CD8-positive, alpha-beta memory T cell (primary cell): Measurements from ENCODE around the gene LRP5. TPM values are rescaled to one million over a fixed set of nuclear protein-coding genes. Genes with fewer than 3 reads are reported as not detected.
A peak's percentile ranks its signal among the peaks of the same experiment; 100 is the strongest.
"Not testable (repeated sequence)": the region's sequence is repeated elsewhere in the genome, so short reads cannot be mapped to it uniquely, and the experiment has no call there.

Source experiments
- CTCF ChIA-PET: fragments of 350-600 bp; sonication (Branson Sonifier 250); formaldehyde crosslinking; loops from one replicate; lab custom pipeline; 2021; ENCODE audit warnings: antibody characterized with exemption; lab: Charles Lee
- POLR2A ChIA-PET: fragments of 350-600 bp; sonication (Branson Sonifier 250); formaldehyde crosslinking; loops from one replicate; lab custom pipeline; 2021; ENCODE audit warnings: antibody characterized with exemption; lab: Charles Lee
- DNase-seq, 5 donors: peaks; one replicate each; pipeline versions ENCODE4 v3.0.0 to v3.0.0-alpha.2; 2020 to 2022; ENCODE audit warnings: mixed read lengths in 1 of 5
- H3K27ac ChIP-seq: one replicate; pipeline ENCODE4 v1.7.0; 2013; ENCODE audit warnings: low read depth, mild to moderate bottlenecking, low read length, moderate library complexity
- H3K27me3 ChIP-seq: 2 replicates; pipeline ENCODE4 v1.7.0; 2013; ENCODE audit warnings: low read length, mild to moderate bottlenecking; ENCODE audit not compliant: insufficient read depth, poor library complexity, severe bottlenecking
- H3K36me3 ChIP-seq: 2 replicates; pipeline ENCODE4 v1.7.0; 2013; ENCODE audit warnings: mild to moderate bottlenecking, low read length, moderate library complexity; ENCODE audit not compliant: insufficient read depth
- H3K4me1 ChIP-seq: 2 replicates; pipeline ENCODE4 v1.7.0; 2013; ENCODE audit warnings: mild to moderate bottlenecking, low read length, moderate library complexity; ENCODE audit not compliant: insufficient read depth
- H3K4me3 ChIP-seq: 2 replicates; pipeline ENCODE4 v1.7.0; 2013; ENCODE audit warnings: mild to moderate bottlenecking, low read length
- H3K9me3 ChIP-seq: 2 replicates; pipeline ENCODE4 v1.7.0; 2013; ENCODE audit warnings: mild to moderate bottlenecking, low read length
- H3K27ac Mint-ChIP-seq, 8 donors: one replicate each; pipeline ENCODE4 v1.8.0; 2020 to 2021; ENCODE audit warnings: mixed read lengths in 8 of 8, mild to moderate bottlenecking in 6 of 8, inconsistent platforms in 3 of 8, moderate library complexity in 3 of 8
- H3K27me3 Mint-ChIP-seq, 2 donors: one replicate each; pipeline ENCODE4 v1.8.0; 2020 to 2021; ENCODE audit warnings: mixed read lengths in 2 of 2, mild to moderate bottlenecking in 1 of 2, moderate library complexity in 1 of 2
- H3K36me3 Mint-ChIP-seq, 3 donors: one replicate each; pipeline ENCODE4 v1.8.0; 2020 to 2021; ENCODE audit warnings: mixed read lengths in 3 of 3, inconsistent platforms in 1 of 3, mild to moderate bottlenecking in 1 of 3
- H3K4me1 Mint-ChIP-seq, 3 donors: one replicate each; pipeline ENCODE4 v1.8.0; 2020 to 2021; ENCODE audit warnings: mixed read lengths in 3 of 3, inconsistent platforms in 1 of 3, mild to moderate bottlenecking in 1 of 3
- H3K4me3 Mint-ChIP-seq, 7 donors: one replicate each; pipeline ENCODE4 v1.8.0; 2020 to 2021; ENCODE audit warnings: mixed read lengths in 7 of 7, mild to moderate bottlenecking in 6 of 7, moderate library complexity in 4 of 7, inconsistent platforms in 2 of 7
- H3K9me3 Mint-ChIP-seq, 5 donors: one replicate each; pipeline ENCODE4 v1.8.0; 2020 to 2022; ENCODE audit warnings: mixed read lengths in 5 of 5, mild to moderate bottlenecking in 3 of 5, moderate library complexity in 2 of 5, inconsistent platforms in 1 of 5
- polyA plus RNA-seq: library from polyadenylated mRNA; unstranded; fragments of 300-500 nt; fragmentation: Illumina TruSeq; gene quantifications from one replicate; pipeline ENCODE4 v1.2.3, GENCODE V29; 2021
- total RNA-seq, 2 experiments: library from RNA; stranded (reverse); gene quantifications; one replicate each; pipeline ENCODE4 v1.2.3, GENCODE V29; 2021

LRP5 gene
- total and polyA plus RNA-seq, 3 experiments from 2014 or later: 0.68 to 9.9 (median 7.5) TPM

DNA sequence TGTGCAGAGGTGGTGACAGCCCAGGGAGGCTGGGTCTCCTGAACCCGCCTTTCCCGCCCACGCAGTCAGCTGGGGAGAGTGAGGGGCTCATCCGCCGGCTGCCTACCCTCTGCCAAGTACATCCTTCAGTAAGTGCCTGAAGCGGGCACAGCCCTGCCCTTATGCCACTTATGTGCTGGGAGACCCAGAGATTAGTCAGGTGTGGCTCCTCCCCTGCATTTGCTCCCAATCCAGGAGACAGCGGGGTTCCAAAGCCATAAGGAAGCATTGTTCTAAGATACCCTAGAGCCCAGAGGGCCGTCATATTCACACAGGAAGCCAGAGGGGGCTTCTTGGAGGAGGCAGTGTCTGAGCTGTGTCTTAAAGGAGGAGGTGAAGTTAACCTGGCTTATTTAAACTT is 142.4 kb downstream of the LRP5 start:
- DNase-seq: no peak
- ChIA-PET POLR2A (no interaction called here), CTCF (no interaction called here)
- no peaks in the 10 kb centered on the region for H3K9me3 ChIP-seq
- Mint-ChIP-seq H3K36me3 (no peaks in the 10 kb centered on the region), H3K4me1 (peaks cover 0 to 4% (median under 1%) of the 10 kb centered on the region in 3 donors), H3K4me3 (no peak overlapping the region), H3K9me3 (no peaks in the 10 kb centered on the region), H3K27ac (no peak overlapping the region), H3K27me3 (peaks cover 3 to 4% of the 10 kb centered on the region in 2 donors)
- no peak overlapping the region for H3K27ac ChIP-seq
- no peaks in the 10 kb centered on the region for H3K36me3 ChIP-seq
- H3K4me3 ChIP-seq: no peak overlapping the region
- H3K4me1 ChIP-seq: no peaks in the 10 kb centered on the region
- no peaks in the 10 kb centered on the region for H3K27me3 ChIP-seq

DNA sequence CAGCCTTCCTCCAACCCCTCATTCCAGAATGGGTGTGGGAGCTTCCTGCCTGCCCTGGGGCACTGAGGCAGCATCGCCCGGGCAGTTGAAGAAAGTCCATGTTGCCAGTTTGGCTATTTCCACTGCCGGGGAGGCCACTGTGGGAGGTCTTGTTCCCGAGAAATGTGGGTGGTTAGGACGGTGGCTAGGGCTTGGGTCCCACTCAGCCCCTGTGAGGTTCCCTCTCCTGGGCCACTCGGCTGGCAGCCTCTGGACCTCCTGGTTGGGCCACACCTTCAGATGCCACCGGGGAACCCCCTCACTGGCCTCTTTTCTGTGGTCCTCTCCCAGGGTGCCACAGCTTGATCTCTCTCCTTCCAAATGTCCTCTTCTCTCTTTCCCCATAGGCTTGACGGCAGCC is 143.1 kb downstream of the LRP5 start:
- CTCF ChIA-PET: no interaction called here

DNA sequence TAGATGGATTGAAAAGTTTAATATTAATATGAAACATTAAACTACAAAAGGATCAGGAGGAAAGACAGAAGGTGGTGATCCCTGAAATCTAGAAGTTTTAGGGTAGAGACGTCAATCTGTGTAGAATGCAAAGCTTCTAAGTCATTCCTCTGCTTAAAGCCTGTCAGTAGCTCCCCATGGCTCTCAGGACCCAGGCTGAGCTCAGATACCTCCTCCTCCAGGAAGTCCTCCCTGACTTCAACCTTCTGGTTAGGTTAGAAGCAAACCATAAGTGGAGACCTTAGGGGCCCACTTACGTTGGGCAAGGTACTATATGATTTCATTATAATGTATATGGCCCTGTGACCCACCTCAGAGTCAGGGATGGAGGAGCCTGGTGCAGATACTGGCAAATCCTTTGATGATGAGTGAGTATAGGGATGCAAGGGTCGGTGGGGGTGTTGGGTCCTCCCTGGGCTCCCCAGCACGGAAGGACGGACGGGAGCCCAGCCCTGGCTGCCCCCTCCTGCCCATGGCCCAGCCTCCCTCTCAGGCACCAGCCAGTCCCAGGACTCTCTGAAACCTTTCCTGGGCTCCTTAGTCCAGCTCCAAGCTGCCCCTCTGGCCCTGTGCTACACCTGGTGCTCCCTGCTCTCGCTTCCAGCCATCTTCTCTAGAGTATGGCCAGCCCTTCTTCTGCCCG is 145.0 kb downstream of the LRP5 start:
- ChIA-PET POLR2A (no interaction called here), CTCF (no interaction called here)
- H3K27ac Mint-ChIP-seq: peak overlapping the region in 1 of 8 donors; percentile 51

More for the DNA sequence above, 143.1 kb downstream of the LRP5 start:
- H3K36me3 ChIP-seq: no peaks in the 10 kb centered on the region
- H3K4me1 Mint-ChIP-seq: peaks cover 2 to 9% (median 4%) of the 10 kb centered on the region in 3 donors
- no peak overlapping the region for H3K27ac Mint-ChIP-seq
- H3K36me3 Mint-ChIP-seq: peaks cover 0 to 4% (median 0%) of the 10 kb centered on the region in 3 donors
- POLR2A ChIA-PET: no interaction called here
- H3K4me1 ChIP-seq: no peaks in the 10 kb centered on the region
- H3K27me3 ChIP-seq: no peaks in the 10 kb centered on the region
- no peak for DNase-seq
- H3K9me3 ChIP-seq: no peaks in the 10 kb centered on the region
- no peak overlapping the region for H3K4me3 ChIP-seq
- H3K4me3 Mint-ChIP-seq: no peak overlapping the region
- H3K9me3 Mint-ChIP-seq: no peaks in the 10 kb centered on the region
- H3K27ac ChIP-seq: no peak overlapping the region
- H3K27me3 Mint-ChIP-seq: peaks cover 3 to 6% of the 10 kb centered on the region in 2 donors

GRCh38 chr11:68457898-68458249 is 145.5 kb downstream of the LRP5 start:
- peaks cover 0 to 12% (median 0%) of the 10 kb centered on the region in 3 donors for H3K36me3 Mint-ChIP-seq
- peak overlapping the region in 2 of 7 donors; percentile 33 to 78 for H3K4me3 Mint-ChIP-seq
- peaks cover 3 to 6% of the 10 kb centered on the region in 2 donors for H3K27me3 Mint-ChIP-seq
- POLR2A ChIA-PET: no interaction called here
- DNase-seq: no peak
- peaks cover 15 to 24% (median 19%) of the 10 kb centered on the region in 3 donors for H3K4me1 Mint-ChIP-seq
- peak overlapping the region in 1 of 8 donors; percentile 51 for H3K27ac Mint-ChIP-seq
- no peak overlapping the region for H3K4me3 ChIP-seq
- H3K36me3 ChIP-seq: no peaks in the 10 kb centered on the region
- H3K9me3 ChIP-seq: no peaks in the 10 kb centered on the region
- CTCF ChIA-PET: no interaction called here
- peaks cover 14% of the 10 kb centered on the region for H3K4me1 ChIP-seq
- no peaks in the 10 kb centered on the region for H3K9me3 Mint-ChIP-seq
- H3K27ac ChIP-seq: no peak overlapping the region
- H3K27me3 ChIP-seq: no peaks in the 10 kb centered on the region

More for the DNA sequence above, 145.0 kb downstream of the LRP5 start:
- no peak overlapping the region for H3K27ac ChIP-seq
- no peaks in the 10 kb centered on the region for H3K9me3 Mint-ChIP-seq
- H3K27me3 ChIP-seq: no peaks in the 10 kb centered on the region
- DNase-seq: no peak
- H3K36me3 ChIP-seq: no peaks in the 10 kb centered on the region
- H3K4me1 Mint-ChIP-seq: peaks cover 10 to 19% (median 14%) of the 10 kb centered on the region in 3 donors
- H3K4me3 Mint-ChIP-seq: no peak overlapping the region
- peaks cover 0 to 9% (median 0%) of the 10 kb centered on the region in 3 donors for H3K36me3 Mint-ChIP-seq
- peaks cover 9% of the 10 kb centered on the region for H3K4me1 ChIP-seq
- no peak overlapping the region for H3K4me3 ChIP-seq
- H3K9me3 ChIP-seq: no peaks in the 10 kb centered on the region
- peaks cover 3 to 6% of the 10 kb centered on the region in 2 donors for H3K27me3 Mint-ChIP-seq

DNA sequence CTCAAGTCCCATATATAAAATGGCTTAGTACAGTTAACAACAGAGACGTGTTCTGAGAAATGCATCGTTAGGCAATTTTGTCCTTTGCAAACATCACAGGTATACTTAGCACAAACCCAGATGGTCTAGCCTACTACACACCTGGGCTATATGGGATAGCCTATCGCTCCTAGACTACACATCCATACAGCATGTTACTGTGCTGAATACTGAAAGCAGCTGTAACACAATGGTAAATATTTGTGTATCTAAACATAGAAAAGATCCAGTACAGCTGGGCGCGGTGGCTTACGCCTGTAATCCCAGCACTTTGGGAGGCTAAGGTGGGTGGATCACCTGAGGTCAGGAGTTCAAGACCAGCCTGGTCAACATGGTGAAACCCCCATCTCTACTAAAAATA is 145.9 kb downstream of the LRP5 start:
- H3K27me3 Mint-ChIP-seq, H3K9me3 ChIP-seq, H3K9me3 Mint-ChIP-seq, DNase-seq, POLR2A ChIA-PET, H3K27me3 ChIP-seq, H3K4me3 ChIP-seq, CTCF ChIA-PET, H3K27ac ChIP-seq, H3K36me3 ChIP-seq: not testable (repeated sequence)
- peaks cover 0 to 12% (median 0%) of the 10 kb centered on the region in 3 donors for H3K36me3 Mint-ChIP-seq
- peak overlapping the region in 1 of 8 donors; percentile 51 for H3K27ac Mint-ChIP-seq
- H3K4me1 ChIP-seq: peaks cover 19% of the 10 kb centered on the region
- peak overlapping the region in 3 of 7 donors; percentile 25 to 78 (median 33) for H3K4me3 Mint-ChIP-seq
- peaks cover 18 to 28% (median 24%) of the 10 kb centered on the region in 3 donors for H3K4me1 Mint-ChIP-seq

DNA sequence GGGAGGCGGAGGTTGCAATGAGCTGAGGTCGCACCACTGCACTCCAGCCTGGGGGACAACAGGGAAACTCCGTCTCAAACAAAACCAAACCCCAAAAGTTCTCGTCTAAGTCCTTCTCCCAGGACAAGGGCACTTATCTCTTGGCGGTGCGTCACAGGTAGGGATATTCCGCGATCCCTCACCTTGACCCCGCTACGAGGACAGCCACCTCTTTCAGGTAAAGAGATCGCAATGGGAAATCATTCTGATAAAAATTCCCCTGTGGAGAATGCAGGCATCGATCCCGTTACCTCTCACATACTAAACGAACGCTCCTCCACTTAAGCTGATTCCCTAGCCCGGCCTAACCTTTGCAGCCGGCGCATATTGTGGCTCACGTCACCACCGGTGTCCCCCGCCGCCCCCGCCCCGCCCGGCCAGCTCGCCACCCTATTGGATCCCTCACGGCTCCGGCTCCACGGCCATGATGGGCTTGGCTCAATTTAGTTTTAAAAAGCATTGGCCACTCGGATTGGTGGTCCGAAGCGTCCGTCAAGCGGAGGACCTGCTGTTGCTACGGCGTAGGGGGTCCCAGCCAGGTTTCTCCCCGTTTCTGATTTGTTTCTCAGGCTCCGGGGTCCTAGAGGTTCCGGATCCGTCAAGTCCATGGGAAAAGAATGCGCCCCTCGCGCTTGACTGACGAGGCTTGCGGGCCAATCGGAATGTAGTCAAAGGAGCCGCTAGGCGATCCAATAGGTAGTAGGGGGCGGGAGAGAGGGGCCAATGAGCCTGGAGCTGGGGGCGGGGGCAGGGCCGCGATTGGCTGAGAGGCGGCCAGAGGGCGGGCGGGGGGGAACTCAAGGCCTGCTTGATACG is 147.7 kb downstream of the LRP5 start:
- Histone ChIP-seq H3K27ac (peak overlapping the region; percentile 95), H3K9me3 (no peaks in the 10 kb centered on the region), H3K4me1 (peaks cover 34% of the 10 kb centered on the region), H3K27me3 (no peaks in the 10 kb centered on the region), H3K36me3 (no peaks in the 10 kb centered on the region), H3K4me3 (peak overlapping the region; percentile 79)
- DNase-seq: peak; percentile 92 to 96 (median 95)
- H3K36me3 Mint-ChIP-seq: peaks cover 0 to 16% (median 0%) of the 10 kb centered on the region in 3 donors
- peak overlapping the region; percentile 95 to 99 (median 97) for H3K4me3 Mint-ChIP-seq
- H3K27me3 Mint-ChIP-seq: peaks cover 2 to 3% of the 10 kb centered on the region in 2 donors
- H3K4me1 Mint-ChIP-seq: peaks cover 33 to 46% (median 41%) of the 10 kb centered on the region in 3 donors
- CTCF ChIA-PET: interaction anchor here (1.0 to 1.1 kb wide), 2 partner anchors 9 to 63 kb away, joined by 3 to 4 read pairs; no protein-coding TSS in a partner anchor
- H3K9me3 Mint-ChIP-seq: no peaks in the 10 kb centered on the region
- POLR2A ChIA-PET: interaction anchor here (0.5 to 1.0 kb wide), 7 partner anchors 17 to 589 kb away, joined by 3 to 13 read pairs (median 3); partner anchors contain the start of gene TPCN2
- H3K27ac Mint-ChIP-seq: peak overlapping the region; percentile 97 to 99 (median 98)

DNA sequence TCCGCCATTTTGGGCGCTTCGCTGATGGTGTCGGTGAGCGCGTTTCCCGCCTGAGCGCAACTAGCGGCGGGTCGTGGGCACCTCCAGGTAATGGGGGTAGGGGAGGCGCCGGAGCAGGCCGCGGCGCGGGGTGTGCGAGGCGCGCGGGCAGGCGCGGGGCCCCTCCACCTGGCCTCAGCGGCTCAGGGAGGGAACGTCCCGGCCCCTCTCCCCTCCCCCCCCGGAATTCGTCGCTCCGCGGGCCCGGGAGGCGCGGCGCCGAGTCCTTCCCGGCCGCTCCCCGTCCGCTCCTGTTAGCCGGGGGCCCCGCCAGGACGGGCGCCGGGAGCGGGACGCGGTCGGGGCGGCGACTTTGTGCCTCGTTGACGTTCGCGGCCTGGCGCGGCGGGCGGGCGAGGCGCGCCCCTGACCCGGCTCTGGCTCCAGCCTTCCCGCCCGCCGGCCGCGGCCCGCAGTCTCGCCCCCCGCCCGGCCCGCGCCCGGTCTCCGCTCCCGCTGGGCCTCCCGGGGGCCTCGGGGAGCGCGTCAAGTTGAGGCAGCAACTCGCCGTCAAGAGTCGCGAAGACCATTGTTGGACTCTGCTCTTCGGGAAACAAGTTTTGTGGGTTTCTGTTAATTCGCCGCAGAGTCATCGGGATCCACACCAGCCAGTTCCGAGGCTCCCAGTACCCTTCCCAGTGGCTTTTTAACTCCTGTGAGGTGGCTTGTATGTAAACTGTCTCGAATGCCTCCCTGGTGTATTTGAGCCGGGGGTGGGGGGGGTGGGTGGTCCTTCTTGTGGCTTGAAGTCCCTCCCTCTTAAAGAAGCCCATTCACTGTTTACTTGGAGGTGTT is 148.6 kb downstream of the LRP5 start, which contains the start of gene PPP6R3:
TSS of gene PPP6R3 (plus strand) at position 12 of the 834 bp plus-strand sequence. CDS start 76,913 bp downstream, outside the sequence.
- H3K9me3 ChIP-seq: no peaks in the 10 kb centered on the region
- Mint-ChIP-seq H3K4me3 (peak within 1 kb of the TSS; percentile 95 to 99 (median 97)), H3K36me3 (peaks cover 0 to 21% (median 0%) of the 10 kb centered on the region in 3 donors), H3K27me3 (peaks cover 0 to 2% of the 10 kb centered on the region in 2 donors), H3K27ac (peak within 1 kb of the TSS; percentile 97 to 99 (median 98)), H3K4me1 (peaks cover 41 to 54% (median 50%) of the 10 kb centered on the region in 3 donors), H3K9me3 (no peaks in the 10 kb centered on the region)
- no peaks in the 10 kb centered on the region for H3K36me3 ChIP-seq
- ChIA-PET POLR2A (interaction anchor here (0.6 to 1.0 kb wide), 4 partner anchors 16 to 382 kb away, joined by 3 to 5 read pairs (median 3); no protein-coding TSS in a partner anchor), CTCF (interaction anchor here (1.1 kb wide), 1 partner anchor 10 kb away, joined by 4 read pairs; no protein-coding TSS in a partner anchor)
- peak within 1 kb of the TSS; percentile 95 for H3K27ac ChIP-seq
- peaks cover 43% of the 10 kb centered on the region for H3K4me1 ChIP-seq
- H3K4me3 ChIP-seq: peak within 1 kb of the TSS; percentile 79
- H3K27me3 ChIP-seq: no peaks in the 10 kb centered on the region
- peak in 1 of 5 donors; percentile 22 for DNase-seq
